Left renal pelvis (tissue), 4 donors: Measurements from ENCODE around the gene RUNX3. TPM values are rescaled to one million over a fixed set of nuclear protein-coding genes. Genes with fewer than 3 reads are reported as not detected.

ENCODE experiments used
- DNase-seq, 4 donors: peaks; one replicate each; pipeline ENCODE4 v3.0.0-alpha.2; 2013; ENCODE audit warnings: low read depth in 4 of 4, low spot score in 3 of 4
- polyA plus RNA-seq, 4 donors: library from polyadenylated mRNA; unstranded; fragments of 120-200 nt; gene quantifications; one replicate each; pipeline ENCODE4 v1.2.1, GENCODE V29; 2013; ENCODE audit not compliant: insufficient read length in 4 of 4

Gene RUNX3
- polyA plus RNA-seq, 4 donors: 0.41 to 0.70 (median 0.58) TPM

- no peak for DNase-seq
Observed at GRCh38 chr1:24931468-24932231, 1.6 kb upstream of the RUNX3 start.

DNA sequence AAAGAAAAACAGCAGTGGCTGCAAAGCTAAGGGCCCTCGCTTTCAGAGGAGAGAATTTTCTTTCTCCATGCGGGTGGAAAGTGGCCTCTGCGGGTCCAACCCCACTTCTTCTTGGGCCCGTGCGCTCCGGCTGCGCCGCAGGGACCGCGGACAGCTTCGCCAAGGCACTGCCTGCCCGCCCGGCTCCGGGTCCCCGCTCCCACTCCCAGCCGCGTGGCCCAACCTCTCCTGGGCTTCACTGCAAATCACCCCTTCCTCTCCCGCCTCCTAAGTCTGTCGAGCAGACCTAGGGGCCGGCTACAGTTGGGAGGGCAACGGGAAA, 1.0 kb upstream of the RUNX3 start:
- DNase-seq: no peak

- no peak for DNase-seq
Observed at GRCh38 chr1:24929398-24930259, 447 bp downstream of the RUNX3 start.

- DNase-seq: no peak
Observed at GRCh38 chr1:24928689-24929397, 1.2 kb downstream of the RUNX3 start.

- DNase-seq: no peak
Observed at GRCh38 chr1:24927988-24928688, 1.9 kb downstream of the RUNX3 start.

- DNase-seq: no peak
Observed at GRCh38 chr1:24927473-24927872, 2.6 kb downstream of the RUNX3 start.

DNA sequence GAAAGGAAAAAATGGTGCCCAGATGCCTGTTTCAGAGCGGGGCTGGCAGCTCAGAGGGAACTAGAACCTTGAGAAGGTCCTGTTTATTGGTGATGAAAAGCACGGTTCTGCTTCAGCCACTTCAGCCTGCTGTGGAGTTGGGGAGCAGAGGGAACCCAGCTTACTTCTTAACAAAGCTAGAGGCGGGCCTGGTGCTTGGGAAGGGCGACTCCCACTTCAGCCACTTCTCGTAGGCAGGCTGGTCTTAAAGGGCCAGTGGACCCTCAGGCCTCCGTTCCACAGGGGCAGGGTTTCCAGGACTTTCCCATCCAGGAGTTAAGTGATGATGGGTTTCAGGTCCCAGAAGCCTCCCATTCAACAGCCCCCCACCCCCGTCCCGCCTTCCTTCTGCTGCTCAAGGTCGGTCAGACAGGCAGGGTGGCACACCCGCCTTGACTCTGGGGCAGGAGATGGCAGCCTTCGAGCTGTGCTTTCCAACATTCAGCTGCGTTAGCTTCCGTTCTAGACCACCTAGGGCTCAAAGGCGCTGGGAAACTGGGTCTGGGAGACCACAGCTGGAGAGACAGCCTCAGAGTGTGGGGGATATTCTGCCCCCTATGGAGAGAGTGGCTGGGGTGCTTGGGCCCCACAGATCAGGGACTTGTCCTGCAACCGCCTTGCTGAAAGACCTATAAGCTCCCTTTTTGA, 3.4 kb downstream of the RUNX3 start:
- no peak for DNase-seq

- DNase-seq: no peak
Observed at GRCh38 chr1:24925963-24926362, 4.1 kb downstream of the RUNX3 start.

- DNase-seq: no peak
Observed at GRCh38 chr1:24925082-24925779, 4.8 kb downstream of the RUNX3 start.

GRCh38 chr1:24923485-24924113, 6.5 kb downstream of the RUNX3 start:
- DNase-seq: no peak

- no peak for DNase-seq
Observed at GRCh38 chr1:24921938-24922662, 8.0 kb downstream of the RUNX3 start.

DNA sequence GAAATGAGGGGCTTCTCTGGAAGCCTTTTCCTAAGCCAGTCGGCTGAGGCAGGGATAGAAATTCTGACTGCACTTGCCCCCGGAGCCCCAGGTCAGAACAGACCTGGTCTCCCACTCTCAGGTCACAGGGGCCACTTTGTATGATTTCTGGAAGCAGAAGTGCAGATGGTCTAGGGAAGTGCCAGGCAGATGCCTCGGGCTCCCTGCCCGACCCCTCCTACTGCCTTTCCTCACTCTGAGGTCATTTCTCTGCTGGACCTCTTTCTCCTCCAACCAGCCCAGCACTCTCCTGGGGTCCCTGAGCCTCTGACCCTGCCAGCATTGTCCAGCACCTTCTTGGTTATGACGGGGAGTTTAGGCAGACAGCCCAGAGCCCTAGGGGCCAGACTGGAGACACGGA, 8.7 kb downstream of the RUNX3 start:
- no peak for DNase-seq

- no peak for DNase-seq
Observed at GRCh38 chr1:24920533-24920925, 9.5 kb downstream of the RUNX3 start.

DNA sequence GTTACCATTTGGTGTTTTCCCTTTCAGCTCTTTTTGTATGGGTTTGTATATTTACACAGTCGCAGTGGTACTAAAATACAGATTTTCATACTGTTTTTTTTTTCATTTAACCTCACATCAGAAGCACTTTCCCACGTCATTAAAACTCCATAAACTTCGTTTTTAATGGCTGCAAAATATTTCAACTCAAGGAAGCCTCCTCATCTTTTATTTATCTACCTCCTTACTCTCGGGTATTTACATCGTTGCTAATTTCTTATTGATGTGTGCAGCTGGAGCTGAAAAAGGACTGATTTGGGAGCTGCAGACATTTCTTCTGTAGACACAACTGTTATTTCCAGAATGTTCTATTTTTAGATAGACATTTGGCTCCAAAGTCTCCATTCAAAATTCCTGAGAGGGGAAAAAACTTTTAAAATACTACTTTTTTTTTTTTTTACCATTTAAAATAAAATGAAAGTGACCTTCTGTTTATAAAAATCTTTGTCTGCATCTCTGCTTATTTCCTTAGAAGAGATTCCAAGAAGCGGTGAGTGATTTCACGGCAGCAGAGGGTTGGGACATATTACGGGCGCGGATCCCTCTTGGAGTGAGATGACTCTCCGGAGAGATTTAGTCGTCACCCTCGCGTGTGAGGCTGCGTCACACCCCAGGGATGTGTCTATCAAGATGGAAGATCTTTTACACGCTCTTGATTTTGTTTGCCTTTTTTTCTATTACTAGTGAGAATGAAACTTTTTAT, 10.1 kb downstream of the RUNX3 start:
- DNase-seq: no peak

DNA sequence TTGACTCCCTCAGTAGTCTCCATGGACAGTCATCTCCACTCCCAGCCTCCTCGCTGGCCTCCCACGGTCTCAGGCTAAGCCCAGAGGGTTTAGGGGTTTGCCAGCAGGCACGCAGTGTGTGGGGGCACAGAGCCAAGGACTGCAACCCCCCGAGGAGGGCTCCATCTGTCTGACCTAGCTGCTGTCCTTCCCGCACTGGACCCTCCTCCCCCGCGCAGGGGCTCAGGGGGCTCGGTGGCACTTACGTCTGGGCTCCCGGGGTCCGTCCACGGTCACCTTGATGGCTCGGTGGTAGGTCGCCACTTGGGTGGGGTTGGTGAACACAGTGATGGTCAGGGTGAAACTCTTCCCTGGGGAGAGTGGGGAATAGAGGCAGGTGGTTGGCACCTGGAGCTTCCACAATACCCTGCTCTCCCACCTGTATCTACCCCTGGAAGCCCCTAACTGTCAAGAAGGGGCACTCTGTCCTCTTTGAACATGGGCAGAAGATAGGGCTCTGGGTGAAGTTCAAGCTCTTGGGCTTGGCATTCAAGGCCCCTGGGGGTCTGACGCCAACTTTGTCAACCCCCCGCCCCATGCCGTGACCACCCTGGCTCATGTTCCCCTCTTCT, 11.0 kb downstream of the RUNX3 start:
- no peak for DNase-seq

DNA sequence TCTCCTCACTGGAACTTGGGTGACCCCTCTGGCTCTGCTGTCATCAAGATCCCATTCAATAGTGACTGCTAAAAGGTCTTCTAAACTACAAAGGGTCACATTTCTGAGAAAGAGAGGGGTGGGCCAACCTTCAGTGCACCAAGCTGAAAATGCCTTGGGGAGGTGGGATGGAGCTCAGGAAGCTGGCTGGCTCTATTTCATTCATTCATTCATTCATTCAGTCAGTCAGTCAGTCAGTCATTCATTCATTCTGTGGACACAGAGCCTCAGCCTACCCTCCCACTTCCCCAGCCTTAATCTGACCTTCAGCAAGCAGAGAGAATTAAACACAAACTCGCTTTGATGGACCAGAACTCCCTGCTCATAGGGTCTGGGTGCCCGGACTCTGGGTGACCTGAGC, 11.7 kb downstream of the RUNX3 start:
- DNase-seq: no peak

GRCh38 chr1:24917327-24918074, 12.6 kb downstream of the RUNX3 start:
- DNase-seq: no peak
